ENCODE measurements around the gene CAPRIN2.

- TF ChIP-seq RXRA (IDR thresholded peaks at IDR 0.05; ENCODE audit: insufficient read depth, low read depth, low read length): no peak
- TF ChIP-seq GABPA (IDR thresholded peaks at IDR 0.05; ENCODE audit: borderline replicate concordance, insufficient read depth, low read length): no peak
- no peak for TF ChIP-seq ZNF274 (IDR thresholded peaks at IDR 0.05; ENCODE audit: borderline replicate concordance, extremely low read depth, low read length)
- no peak for TF ChIP-seq RFX5 (IDR thresholded peaks at IDR 0.05; ENCODE audit: borderline replicate concordance, low read depth, low read length)
- no peak for TF ChIP-seq POLR2A (IDR thresholded peaks at IDR 0.05; ENCODE audit: control extremely low read depth in 1 of 2, low read depth in 2 of 2, low read length in 2 of 2)
- TF ChIP-seq, protein P1, sequence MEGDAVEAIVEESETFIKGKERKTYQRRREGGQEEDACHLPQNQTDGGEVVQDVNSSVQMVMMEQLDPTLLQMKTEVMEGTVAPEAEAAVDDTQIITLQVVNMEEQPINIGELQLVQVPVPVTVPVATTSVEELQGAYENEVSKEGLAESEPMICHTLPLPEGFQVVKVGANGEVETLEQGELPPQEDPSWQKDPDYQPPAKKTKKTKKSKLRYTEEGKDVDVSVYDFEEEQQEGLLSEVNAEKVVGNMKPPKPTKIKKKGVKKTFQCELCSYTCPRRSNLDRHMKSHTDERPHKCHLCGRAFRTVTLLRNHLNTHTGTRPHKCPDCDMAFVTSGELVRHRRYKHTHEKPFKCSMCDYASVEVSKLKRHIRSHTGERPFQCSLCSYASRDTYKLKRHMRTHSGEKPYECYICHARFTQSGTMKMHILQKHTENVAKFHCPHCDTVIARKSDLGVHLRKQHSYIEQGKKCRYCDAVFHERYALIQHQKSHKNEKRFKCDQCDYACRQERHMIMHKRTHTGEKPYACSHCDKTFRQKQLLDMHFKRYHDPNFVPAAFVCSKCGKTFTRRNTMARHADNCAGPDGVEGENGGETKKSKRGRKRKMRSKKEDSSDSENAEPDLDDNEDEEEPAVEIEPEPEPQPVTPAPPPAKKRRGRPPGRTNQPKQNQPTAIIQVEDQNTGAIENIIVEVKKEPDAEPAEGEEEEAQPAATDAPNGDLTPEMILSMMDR (IDR thresholded peaks at IDR 0.05; ENCODE audit: control extremely low read depth in 1 of 3, insufficient read depth in 1 of 3, low read depth in 1 of 3, low read length in 3 of 3): no peak
- TF ChIP-seq, protein P2, sequence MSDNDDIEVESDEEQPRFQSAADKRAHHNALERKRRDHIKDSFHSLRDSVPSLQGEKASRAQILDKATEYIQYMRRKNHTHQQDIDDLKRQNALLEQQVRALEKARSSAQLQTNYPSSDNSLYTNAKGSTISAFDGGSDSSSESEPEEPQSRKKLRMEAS (IDR thresholded peaks at IDR 0.05): no peak
- no peak; a peak in 1 of 4 replicates for TF ChIP-seq HDAC2 (IDR thresholded peaks at IDR 0.05; ENCODE audit: borderline replicate concordance in 1 of 2, low read depth in 2 of 2, low read length in 2 of 2)
- no peak for TF ChIP-seq SP4 (IDR thresholded peaks at IDR 0.05; ENCODE audit: low read length)
- TF ChIP-seq CHD2 (IDR thresholded peaks at IDR 0.05; ENCODE audit: low read length): no peak
- no peak for TF ChIP-seq ASH2L (IDR thresholded peaks at IDR 0.05; ENCODE audit: low read length)
- TF ChIP-seq, protein P3, sequence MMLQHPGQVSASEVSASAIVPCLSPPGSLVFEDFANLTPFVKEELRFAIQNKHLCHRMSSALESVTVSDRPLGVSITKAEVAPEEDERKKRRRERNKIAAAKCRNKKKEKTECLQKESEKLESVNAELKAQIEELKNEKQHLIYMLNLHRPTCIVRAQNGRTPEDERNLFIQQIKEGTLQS (IDR thresholded peaks at IDR 0.05; ENCODE audit: insufficient read depth, low read depth, low read length): no peak
- no peak for TF ChIP-seq SIN3A (conservative IDR thresholded peaks at IDR 0.05 in 1 of 2, IDR thresholded peaks at IDR 0.05 in 1 of 2; ENCODE audit: low read depth in 1 of 2, low read length in 2 of 2)
Observed at GRCh38 chr12:30754383-30754749, 385 bp downstream of the CAPRIN2 start.

Measured in H1 (cell line).